GM19238 (cell line): ENCODE measurements around the gene HK1.

Experiments used
- DNase-seq: peaks from one replicate; pipeline ENCODE4 v3.0.0; 2011; ENCODE audit warnings: low spot score; ENCODE audit not compliant: insufficient read length

The HK1 gene

GRCh38 chr10:69418052-69418752 is 139.9 kb downstream of the HK1 start:
- no peak for DNase-seq

- DNase-seq, result no peak
These were observed 140.9 kb downstream of the HK1 start for GRCh38 chr10:69419096-69419743.

GRCh38 chr10:69419744-69420126 is 141.4 kb downstream of the HK1 start:
- no peak for DNase-seq

GRCh38 chr10:69421611-69422308 is 143.5 kb downstream of the HK1 start:
- no peak for DNase-seq

- no peak for DNase-seq
These were observed 144.4 kb downstream of the HK1 start for GRCh38 chr10:69422676-69423075.

GRCh38 chr10:69425041-69425440 is 146.7 kb downstream of the HK1 start:
- DNase-seq, result no peak

- no peak for DNase-seq
These were observed 147.4 kb downstream of the HK1 start for GRCh38 chr10:69425511-69426298.

GRCh38 chr10:69426376-69426727 is 148.1 kb downstream of the HK1 start:
- no peak for DNase-seq

GRCh38 chr10:69428165-69428564 is 149.9 kb downstream of the HK1 start:
- DNase-seq, result no peak

- DNase-seq, result no peak
These were observed 155.9 kb downstream of the HK1 start for GRCh38 chr10:69434169-69434568.

- DNase-seq, result no peak
These were observed 156.6 kb downstream of the HK1 start for GRCh38 chr10:69434926-69435325.

GRCh38 chr10:69435966-69436520 is 157.7 kb downstream of the HK1 start:
- DNase-seq, result no peak

- DNase-seq, result no peak
These were observed 159.3 kb downstream of the HK1 start for GRCh38 chr10:69437321-69438259.

GRCh38 chr10:69438536-69439349 is 160.4 kb downstream of the HK1 start:
- DNase-seq, result no peak

- DNase-seq, result no peak
These were observed 161.0 kb downstream of the HK1 start for GRCh38 chr10:69439350-69439739.

- DNase-seq, result no peak
These were observed 161.7 kb downstream of the HK1 start for GRCh38 chr10:69439813-69440506.

- DNase-seq, result no peak
These were observed 165.1 kb downstream of the HK1 start for GRCh38 chr10:69443354-69443753.

GRCh38 chr10:69445041-69445440 is 166.7 kb downstream of the HK1 start:
- DNase-seq, result no peak

GRCh38 chr10:69446229-69446628 is 167.9 kb downstream of the HK1 start:
- no peak for DNase-seq
